Measurements from ENCODE around the gene AFTPH.

Gene AFTPH

GRCh38 chr2:64538764-64539433 lies 14.8 kb downstream of the AFTPH start:
- no peak overlapping the region for H3K4me2 ChIP-seq (ENCODE audit: low read length)
- peaks cover 2% of the 10 kb centered on the region for H3K4me1 ChIP-seq (ENCODE audit: control insufficient read depth, low read length)
- no peak overlapping the region for H3K4me3 ChIP-seq (ENCODE audit: low read length)
- H3K9me2 ChIP-seq (replicated peaks; ENCODE audit: control insufficient read depth, low read length), result no peaks in the 10 kb centered on the region
- H3K9me3 ChIP-seq (ENCODE audit: control insufficient read depth, insufficient read depth, low read length), result no peaks in the 10 kb centered on the region
- TF ChIP-seq CTCF (IDR thresholded peaks at IDR 0.05; ENCODE audit: low read depth, low read length, poor library complexity, severe bottlenecking) (no peak), EZH2phosphoT487 (IDR thresholded peaks at IDR 0.05; ENCODE audit: borderline replicate concordance, low read length) (no peak)
- H4K20me1 ChIP-seq (ENCODE audit: control insufficient read depth, insufficient read depth, low read depth, low read length), result no peaks in the 10 kb centered on the region
- H3K36me3 ChIP-seq (ENCODE audit: control insufficient read depth, low read length), result no peaks in the 10 kb centered on the region
- peaks cover 93% of the 10 kb centered on the region for H3K79me2 ChIP-seq (ENCODE audit: control insufficient read depth, low read length)
- H3F3A ChIP-seq (ENCODE audit: control insufficient read depth, insufficient read depth), result no peaks in the 10 kb centered on the region
- no peak overlapping the region for H3K27ac ChIP-seq (ENCODE audit: low read depth, low read length)
- no peaks in the 10 kb centered on the region for H3K27me3 ChIP-seq (ENCODE audit: control insufficient read depth, low read length)

- no peaks in the 10 kb centered on the region for H3F3A ChIP-seq (ENCODE audit: control insufficient read depth, insufficient read depth)
- H3K27ac ChIP-seq (ENCODE audit: low read depth, low read length), result no peak overlapping the region
- H3K36me3 ChIP-seq (ENCODE audit: control insufficient read depth, low read length), result 0 out of 2 replicates have a peak, but pooled peaks cover 3% of the 10 kb centered on the region
These were observed 16.5 kb downstream of the AFTPH start for GRCh38 chr2:64540615-64541014.

GRCh38 chr2:64541547-64541946 lies 17.4 kb downstream of the AFTPH start:
- Histone ChIP-seq H3K4me3 (ENCODE audit: low read length) (no peak overlapping the region), H4K20me1 (ENCODE audit: control insufficient read depth, insufficient read depth, low read depth, low read length) (0 out of 2 replicates have a peak, but pooled peaks cover 4% of the 10 kb centered on the region), H3K27me3 (ENCODE audit: control insufficient read depth, low read length) (no peaks in the 10 kb centered on the region), H3K4me1 (ENCODE audit: control insufficient read depth, low read length) (no peaks in the 10 kb centered on the region), H3K9me3 (ENCODE audit: control insufficient read depth, insufficient read depth, low read length) (no peaks in the 10 kb centered on the region), H3K27ac (ENCODE audit: low read depth, low read length) (no peak overlapping the region), H3K9me2 (replicated peaks; ENCODE audit: control insufficient read depth, low read length) (no peaks in the 10 kb centered on the region), H3F3A (ENCODE audit: control insufficient read depth, insufficient read depth) (no peaks in the 10 kb centered on the region), H3K79me2 (ENCODE audit: control insufficient read depth, low read length) (peaks cover 87% of the 10 kb centered on the region), H3K4me2 (ENCODE audit: low read length) (no peak overlapping the region), H3K36me3 (ENCODE audit: control insufficient read depth, low read length) (0 out of 2 replicates have a peak, but pooled peaks cover 3% of the 10 kb centered on the region)
- no peak for TF ChIP-seq EZH2phosphoT487 (IDR thresholded peaks at IDR 0.05; ENCODE audit: borderline replicate concordance, low read length)
- TF ChIP-seq CTCF (IDR thresholded peaks at IDR 0.05; ENCODE audit: low read depth, low read length, poor library complexity, severe bottlenecking), result no peak

More at GRCh38 chr2:64540615-64541014, 16.5 kb downstream of the AFTPH start:
- Histone ChIP-seq H4K20me1 (ENCODE audit: control insufficient read depth, insufficient read depth, low read depth, low read length) (0 out of 2 replicates have a peak, but pooled peaks cover 4% of the 10 kb centered on the region), H3K79me2 (ENCODE audit: control insufficient read depth, low read length) (peaks cover 90% of the 10 kb centered on the region), H3K9me2 (replicated peaks; ENCODE audit: control insufficient read depth, low read length) (no peaks in the 10 kb centered on the region), H3K4me3 (ENCODE audit: low read length) (no peak overlapping the region), H3K4me1 (ENCODE audit: control insufficient read depth, low read length) (no peaks in the 10 kb centered on the region), H3K9me3 (ENCODE audit: control insufficient read depth, insufficient read depth, low read length) (no peaks in the 10 kb centered on the region), H3K4me2 (ENCODE audit: low read length) (no peak overlapping the region), H3K27me3 (ENCODE audit: control insufficient read depth, low read length) (no peaks in the 10 kb centered on the region)
- TF ChIP-seq EZH2phosphoT487 (IDR thresholded peaks at IDR 0.05; ENCODE audit: borderline replicate concordance, low read length) (no peak), CTCF (IDR thresholded peaks at IDR 0.05; ENCODE audit: low read depth, low read length, poor library complexity, severe bottlenecking) (no peak)
